GM10248 (cell line): ENCODE data around the gene CDH23.

Source experiments
- CTCF ChIA-PET: fragments of 300-600 bp; sonication (Branson Sonifier 250); formaldehyde crosslinking; extraction: SDS; loops from one replicate; lab custom pipeline; 2021; ENCODE audit warnings: antibody characterized with exemption; lab: Yijun Ruan, JAX
- POLR2A ChIA-PET: fragments of 350-650 bp; sonication (Branson Sonifier 250); formaldehyde crosslinking; extraction: SDS; loops from one replicate; lab custom pipeline; 2020; ENCODE audit warnings: antibody characterized with exemption; lab: Yijun Ruan, JAX
- DNase-seq: peaks from one replicate; pipeline ENCODE4 v3.0.0; 2012; ENCODE audit errors: extremely low spot score
- TF ChIP-seq, protein P1 (sequence below): IDR thresholded peaks from 2 replicates; pipeline ENCODE4 v1.5.1; 2012; ENCODE audit warnings: mild to moderate bottlenecking, low read depth; ENCODE audit errors: extremely low read depth, missing control alignments, control extremely low read depth

CDH23 gene

DNA sequence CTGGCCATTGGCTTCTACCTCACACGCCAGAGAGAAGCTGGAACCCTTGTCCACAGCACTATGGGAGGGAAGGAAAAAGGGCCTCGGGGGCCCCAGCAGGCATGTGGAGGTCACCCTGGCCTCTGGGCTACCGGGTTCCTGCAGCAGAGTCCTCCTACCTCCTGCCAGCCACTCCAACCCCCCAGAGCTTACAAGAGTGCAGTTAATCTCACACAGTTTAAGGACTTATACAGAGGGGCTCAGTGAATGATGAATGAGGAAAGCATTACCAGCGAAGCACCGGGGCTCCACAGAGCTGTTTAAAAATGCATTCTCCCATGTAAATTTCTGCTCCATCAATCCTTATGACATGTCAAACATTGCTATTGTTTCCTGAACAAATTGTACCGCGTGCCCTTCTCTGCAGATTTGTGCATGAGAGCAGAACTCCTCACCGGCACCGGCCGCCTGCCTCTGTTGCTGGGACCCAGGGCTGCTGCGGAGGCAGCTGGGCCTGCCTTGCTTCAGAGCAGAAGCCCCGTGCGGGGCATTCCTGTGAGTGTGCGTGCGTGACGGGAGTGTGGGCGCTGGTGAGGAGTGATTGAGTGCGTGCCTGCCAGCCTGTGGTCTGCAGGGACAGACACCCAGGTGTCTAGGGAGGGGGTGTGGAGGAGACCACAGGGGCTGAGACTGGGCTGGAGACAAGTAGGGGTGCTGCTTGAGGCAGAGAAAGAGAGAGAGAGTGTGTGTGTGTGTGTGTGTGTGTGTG is 270.1 kb downstream of the CDH23 start:
- ChIA-PET CTCF (interaction anchor here (1.5 kb wide), 2 partner anchors 27 to 58 kb away, joined by 3 read pairs; no protein-coding TSS in a partner anchor), POLR2A (no interaction called here)
- peak; percentile 37 for DNase-seq
- TF ChIP-seq, protein P1, sequence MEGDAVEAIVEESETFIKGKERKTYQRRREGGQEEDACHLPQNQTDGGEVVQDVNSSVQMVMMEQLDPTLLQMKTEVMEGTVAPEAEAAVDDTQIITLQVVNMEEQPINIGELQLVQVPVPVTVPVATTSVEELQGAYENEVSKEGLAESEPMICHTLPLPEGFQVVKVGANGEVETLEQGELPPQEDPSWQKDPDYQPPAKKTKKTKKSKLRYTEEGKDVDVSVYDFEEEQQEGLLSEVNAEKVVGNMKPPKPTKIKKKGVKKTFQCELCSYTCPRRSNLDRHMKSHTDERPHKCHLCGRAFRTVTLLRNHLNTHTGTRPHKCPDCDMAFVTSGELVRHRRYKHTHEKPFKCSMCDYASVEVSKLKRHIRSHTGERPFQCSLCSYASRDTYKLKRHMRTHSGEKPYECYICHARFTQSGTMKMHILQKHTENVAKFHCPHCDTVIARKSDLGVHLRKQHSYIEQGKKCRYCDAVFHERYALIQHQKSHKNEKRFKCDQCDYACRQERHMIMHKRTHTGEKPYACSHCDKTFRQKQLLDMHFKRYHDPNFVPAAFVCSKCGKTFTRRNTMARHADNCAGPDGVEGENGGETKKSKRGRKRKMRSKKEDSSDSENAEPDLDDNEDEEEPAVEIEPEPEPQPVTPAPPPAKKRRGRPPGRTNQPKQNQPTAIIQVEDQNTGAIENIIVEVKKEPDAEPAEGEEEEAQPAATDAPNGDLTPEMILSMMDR: no peak

DNA sequence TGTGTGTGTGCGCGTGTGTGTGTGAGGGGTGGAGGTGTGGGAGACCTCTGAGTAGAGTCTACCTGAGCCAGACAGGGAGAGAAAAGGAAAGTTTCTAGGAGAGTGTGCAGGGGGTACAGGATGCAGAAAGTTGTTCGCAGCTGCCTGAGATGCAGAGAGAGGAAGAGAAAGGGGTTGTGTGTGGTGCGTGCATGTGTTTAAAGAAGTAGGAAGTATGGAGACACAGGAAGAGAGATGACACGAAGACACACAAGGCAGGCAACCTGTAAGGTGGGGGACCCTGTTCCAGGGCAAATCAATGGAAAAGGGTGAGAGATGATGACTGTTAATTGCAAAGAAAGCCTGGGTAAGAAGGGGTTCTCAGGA is 270.6 kb downstream of the CDH23 start:
- peak; percentile 53 for DNase-seq
- ChIA-PET CTCF (interaction anchor here (1.5 kb wide), 3 partner anchors 28 to 59 kb away, joined by 3 to 4 read pairs (median 3); no protein-coding TSS in a partner anchor), POLR2A (no interaction called here)
- TF ChIP-seq, protein P1: no peak

DNA sequence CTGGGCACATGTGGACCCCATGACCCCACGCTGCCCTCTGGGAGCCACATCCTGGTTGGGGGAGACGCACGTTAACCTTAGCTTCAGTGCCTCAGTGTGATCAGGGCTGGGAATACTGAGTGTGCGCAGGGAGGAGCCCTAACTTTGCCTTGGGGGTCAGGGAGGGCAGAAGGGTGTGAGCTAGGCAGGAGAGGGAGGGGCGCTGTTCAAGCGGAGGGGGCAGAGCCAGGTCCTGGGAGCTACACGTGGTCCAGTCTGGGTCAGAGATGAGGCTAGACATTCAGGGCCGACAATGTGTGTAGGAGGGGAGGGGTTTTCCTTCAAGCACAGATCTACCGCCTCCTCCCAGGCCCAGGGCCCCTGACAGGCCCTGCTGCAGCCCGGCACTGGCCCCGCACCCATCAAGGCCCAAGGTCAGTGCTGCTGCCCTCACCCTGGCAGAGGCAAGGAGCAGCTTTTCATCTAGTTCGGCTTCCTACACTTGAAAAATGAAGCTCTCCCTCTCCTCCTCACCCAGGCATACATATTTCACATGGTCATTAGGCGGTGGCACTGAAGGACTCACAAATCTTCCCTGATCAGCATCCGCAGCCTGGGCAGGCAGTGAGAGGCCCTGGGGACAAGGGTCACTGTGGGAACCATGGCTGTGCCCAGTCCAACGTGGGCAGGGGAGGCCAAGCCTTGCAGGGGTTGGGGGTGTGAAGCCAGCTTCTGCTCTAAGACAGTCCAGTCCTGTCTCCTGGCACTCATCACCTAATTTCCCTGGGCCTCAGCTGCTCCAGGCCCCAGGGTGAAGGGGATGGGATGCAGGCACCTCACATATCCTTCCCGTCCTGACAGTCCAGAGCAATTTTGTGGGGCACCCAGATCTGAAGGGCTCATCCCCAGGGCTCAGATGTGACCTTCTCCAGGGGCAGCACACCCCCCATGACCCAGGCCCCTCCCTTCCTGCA is 275.6 kb downstream of the CDH23 start:
- peak; percentile 42 for DNase-seq
- CTCF ChIA-PET: interaction anchor here (1.1 to 1.7 kb wide), 4 partner anchors 23 to 102 kb away, joined by 3 read pairs; no protein-coding TSS in a partner anchor
- TF ChIP-seq, protein P1: no peak
- POLR2A ChIA-PET: no interaction called here

DNA sequence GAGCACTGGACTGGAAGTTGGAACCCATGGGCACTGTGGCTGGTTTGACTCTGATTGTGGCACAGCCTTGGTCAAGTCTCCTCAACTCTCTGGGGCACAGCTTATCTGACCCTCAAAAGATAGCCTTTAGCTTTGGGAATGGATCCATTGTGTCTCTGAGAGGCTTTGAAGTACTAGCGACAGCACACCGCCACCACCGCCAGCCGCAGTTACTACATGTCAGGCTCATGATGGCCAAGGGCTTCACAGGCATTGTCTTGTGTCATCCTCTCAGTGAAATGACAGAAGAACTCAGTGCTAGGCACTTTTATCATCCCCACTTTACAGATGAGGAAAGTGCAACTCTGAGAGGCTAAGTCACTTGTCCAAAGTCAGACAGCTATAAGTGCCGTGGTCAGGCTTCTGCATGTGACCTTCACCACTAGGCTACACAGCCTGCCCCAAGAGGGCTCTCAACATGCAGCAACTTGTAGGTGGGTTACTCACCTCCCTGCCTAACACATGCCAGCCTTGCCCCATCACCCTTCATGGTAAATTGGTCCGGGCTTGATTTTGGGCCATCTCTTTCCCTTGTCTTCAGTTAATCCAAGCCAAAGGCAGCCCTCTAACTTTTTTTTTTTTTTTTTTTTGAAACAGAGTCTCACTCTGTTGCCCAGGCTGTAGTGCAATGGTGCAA is 278.7 kb downstream of the CDH23 start:
- ChIA-PET POLR2A (no interaction called here), CTCF (interaction anchor here (0.7 kb wide), 1 partner anchor 11 kb away, joined by 3 read pairs; no protein-coding TSS in a partner anchor)
- no peak for DNase-seq
- TF ChIP-seq, protein P1: no peak

DNA sequence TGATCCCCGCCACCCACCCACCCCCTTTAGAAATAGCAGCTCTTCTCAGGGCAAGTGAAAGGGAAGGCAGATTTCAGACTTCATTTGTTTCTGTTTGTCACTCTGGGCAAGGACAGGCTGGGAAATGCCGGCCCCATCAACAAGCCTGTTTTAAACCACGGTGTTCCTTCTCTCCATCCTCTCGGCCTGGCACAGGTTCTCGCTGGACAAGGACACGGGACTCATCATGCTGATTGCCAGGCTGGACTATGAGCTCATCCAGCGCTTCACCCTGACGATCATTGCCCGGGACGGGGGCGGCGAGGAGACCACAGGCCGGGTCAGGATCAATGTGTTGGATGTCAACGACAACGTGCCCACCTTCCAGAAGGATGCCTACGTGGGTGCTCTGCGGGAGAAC is 280.5 kb downstream of the CDH23 start:
- TF ChIP-seq, protein P1: no peak
- ChIA-PET CTCF (interaction anchor here (1.1 to 3.6 kb wide), 3 partner anchors 20 to 293 kb away, joined by 3 to 20 read pairs (median 4); no protein-coding TSS in a partner anchor), POLR2A (interaction anchor here (0.6 kb wide), 1 partner anchor 40 kb away, joined by 3 read pairs; no protein-coding TSS in a partner anchor)
- no peak for DNase-seq
